A673 (cell line): ENCODE measurements around the gene HECW1. TPM values are rescaled to one million over a fixed set of nuclear protein-coding genes. Genes with fewer than 3 reads are reported as not detected.

Source experiments
- BruUV-seq: library from RNA; stranded (reverse); fragments of 400-500 nt; replicated peaks from 2 replicates; lab custom pipeline; 2021; lab: Mats Ljungman, UMichigan
- CTCF ChIA-PET: fragments of 300-600 bp; sonication (Branson Sonifier 250); formaldehyde crosslinking; loops from one replicate; lab custom pipeline; 2022; ENCODE audit warnings: antibody characterized with exemption; lab: Charles Lee
- POLR2A ChIA-PET: fragments of 300-600 bp; sonication (Branson Sonifier 250); formaldehyde crosslinking; loops from one replicate; lab custom pipeline; 2022; ENCODE audit warnings: antibody characterized with exemption; ENCODE audit not compliant: low non-redundant PET; lab: Charles Lee
- DNase-seq: peaks from one replicate; pipeline ENCODE4 v3.0.0-alpha.2; 2015; ENCODE audit warnings: low spot score
- H3K27ac ChIP-seq: fragments of 200-600 bp; sonication (generic); 2 replicates; pipeline ENCODE4 v1.5.1; 2016; ENCODE audit warnings: mixed run types, low read depth, mild to moderate bottlenecking, mixed read lengths, antibody characterized with exemption, low read length; ENCODE audit not compliant: poor library complexity, severe bottlenecking
- H3K27me3 ChIP-seq: fragments of 200-600 bp; sonication (generic); replicated peaks from 2 replicates; pipeline ENCODE4 v1.6.1; 2017; ENCODE audit warnings: mixed run types, low read depth, mild to moderate bottlenecking, mixed read lengths, antibody characterized with exemption, low read length; ENCODE audit not compliant: insufficient read depth, poor library complexity
- H3K36me3 ChIP-seq: fragments of 200-600 bp; sonication (generic); 2 replicates; pipeline ENCODE4 v1.6.1; 2016; ENCODE audit warnings: mixed run types, mild to moderate bottlenecking, mixed read lengths, antibody characterized with exemption, low read length; ENCODE audit not compliant: insufficient read depth, poor library complexity, severe bottlenecking
- H3K4me1 ChIP-seq: fragments of 200-600 bp; sonication (generic); 2 replicates; pipeline ENCODE4 v1.6.1; 2017; ENCODE audit warnings: mixed run types, mild to moderate bottlenecking, mixed read lengths, antibody characterized with exemption, low read length; ENCODE audit not compliant: insufficient read depth, poor library complexity, severe bottlenecking
- H3K4me3 ChIP-seq: fragments of 200-600 bp; sonication (generic); 2 replicates; pipeline ENCODE4 v1.5.1; 2016; ENCODE audit warnings: low read depth, mixed run types, mild to moderate bottlenecking, mixed read lengths, low read length; ENCODE audit not compliant: poor library complexity, severe bottlenecking
- H3K9me3 ChIP-seq: fragments of 200-600 bp; sonication (generic); 2 replicates; pipeline ENCODE4 v1.6.1; 2016; ENCODE audit warnings: mixed run types, low read depth, mild to moderate bottlenecking, mixed read lengths, antibody characterized with exemption, low read length; ENCODE audit not compliant: poor library complexity, severe bottlenecking
- CTCF ChIP-seq: fragments of 300-800, 200-600 bp; sonication (generic); conservative IDR thresholded peaks from 2 replicates; pipeline ENCODE4 v1.5.1; 2017; ENCODE audit warnings: low read depth, mild to moderate bottlenecking, antibody characterized with exemption, low read length, moderate library complexity, mixed read lengths
- EZH2 ChIP-seq: fragments of 200-600 bp; sonication (generic); IDR thresholded peaks from 2 replicates; pipeline ENCODE4 v1.6.1; 2017; ENCODE audit warnings: borderline replicate concordance, low read depth, mild to moderate bottlenecking, mixed read lengths, antibody characterized with exemption, low read length; ENCODE audit not compliant: poor library complexity, severe bottlenecking
- intact Hi-C: fragments of 100-400 bp; cut with micrococcal nuclease; formaldehyde crosslinking; loops from one replicate; pipeline ENCODE4 v1.10.0; 2022; ENCODE audit not compliant: unreplicated experiment
- total RNA-seq: library from RNA; stranded (reverse); gene quantifications from 2 replicates; pipeline ENCODE4 v1.2.3, GENCODE V29; 2021

The HECW1 gene
- total RNA-seq, 1 experiment from 2014 or later: 0.39 TPM

- Histone ChIP-seq H3K36me3 (no peaks in the 10 kb centered on the region), H3K27ac (no peak overlapping the region), H3K9me3 (no peaks in the 10 kb centered on the region), H3K27me3 (no peaks in the 10 kb centered on the region), H3K4me3 (no peak overlapping the region), H3K4me1 (peaks cover 6% of the 10 kb centered on the region)
- ChIA-PET CTCF (no interaction called here), POLR2A (no interaction called here)
- no TSS peak for BruUV-seq
- intact Hi-C loops: no loop called here
- no peak for DNase-seq
- TF ChIP-seq EZH2 (no peak), CTCF (no peak)
Observed at GRCh38 chr7:43248961-43249822, 136.7 kb downstream of the HECW1 start.

DNA sequence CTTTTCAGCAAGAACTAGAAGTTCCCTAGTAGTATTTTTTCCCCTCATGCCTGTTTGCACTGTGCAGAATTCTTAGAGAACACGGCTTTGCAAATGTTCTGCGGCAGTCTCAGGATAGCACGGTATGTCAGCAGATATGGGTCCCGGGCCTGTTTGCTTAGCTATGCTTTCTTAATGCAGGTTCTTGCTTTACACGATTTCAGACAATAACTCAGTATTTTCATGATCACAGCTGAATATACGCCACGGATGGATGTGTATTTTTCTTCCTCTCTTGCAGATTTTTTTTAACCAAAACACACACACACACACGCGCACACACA lies 137.3 kb downstream of the HECW1 start:
- Histone ChIP-seq H3K27me3 (no peaks in the 10 kb centered on the region), H3K4me3 (no peak overlapping the region), H3K9me3 (no peaks in the 10 kb centered on the region), H3K36me3 (no peaks in the 10 kb centered on the region), H3K27ac (no peak overlapping the region), H3K4me1 (peaks cover under 1% of the 10 kb centered on the region)
- BruUV-seq: no TSS peak
- no peak for TF ChIP-seq EZH2
- no peak for TF ChIP-seq CTCF
- intact Hi-C loops: no loop called here
- no peak for DNase-seq
- POLR2A ChIA-PET: no interaction called here
- CTCF ChIA-PET: no interaction called here

DNA sequence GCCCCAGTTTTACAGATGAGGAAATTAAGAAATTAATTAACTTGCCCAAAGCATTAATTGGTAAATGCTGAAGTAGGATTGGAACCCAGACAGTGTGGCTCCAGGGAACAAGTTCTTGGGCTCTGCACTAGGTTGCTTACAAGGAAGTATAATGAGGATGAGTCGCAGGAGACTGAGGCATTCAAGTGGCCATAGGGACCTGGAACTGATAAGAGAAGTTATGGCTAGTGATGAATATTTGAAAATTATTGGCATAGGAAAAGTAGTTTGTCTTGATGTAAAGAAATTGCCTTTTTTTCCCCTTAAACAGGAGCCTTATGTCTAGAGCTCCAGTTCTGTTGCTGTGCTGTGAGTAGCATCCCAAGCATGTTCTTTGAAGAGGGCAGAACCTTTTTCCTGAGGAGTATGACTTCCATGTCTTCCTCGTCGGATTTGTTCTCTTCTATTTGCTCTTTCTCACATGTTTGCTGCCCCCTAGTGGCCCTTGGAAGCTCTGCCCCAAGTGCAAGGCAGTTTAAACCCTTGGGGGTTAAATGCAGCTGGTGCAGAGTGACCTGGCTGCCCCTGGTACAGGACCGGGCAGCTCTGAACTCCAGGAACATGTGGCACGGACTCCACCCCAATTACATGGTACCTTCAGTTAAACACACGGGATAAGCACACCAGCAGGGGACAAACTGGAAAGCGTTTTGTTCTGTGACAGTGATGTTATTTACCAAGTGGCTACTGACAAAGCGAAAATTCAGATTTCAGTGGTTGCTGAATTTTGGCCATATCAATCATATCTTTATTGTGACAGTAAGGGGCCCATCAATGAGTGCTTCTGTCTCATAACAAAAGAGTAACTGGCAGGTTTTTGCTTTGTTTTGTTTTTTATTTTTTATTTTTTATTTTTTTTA lies 148.8 kb downstream of the HECW1 start:
- peak; percentile 91 for DNase-seq
- CTCF ChIA-PET: interaction anchor here (0.5 to 1.2 kb wide), 11 partner anchors 9 to 1192 kb away, joined by 3 to 7 read pairs (median 4); partner anchors contain the start of genes MRPL32 and PSMA2

More for the DNA sequence above, 148.8 kb downstream of the HECW1 start:
- no TSS peak for BruUV-seq
- Histone ChIP-seq H3K9me3 (no peaks in the 10 kb centered on the region), H3K27ac (no peak overlapping the region), H3K36me3 (no peaks in the 10 kb centered on the region), H3K27me3 (no peaks in the 10 kb centered on the region), H3K4me3 (no peak overlapping the region), H3K4me1 (no peaks in the 10 kb centered on the region)
- intact Hi-C loops: loop anchor here (1.0 to 5.0 kb wide), 2 partner anchors 149 to 320 kb away; partner anchors contain the start of gene HECW1
- TF ChIP-seq EZH2: no peak
- peak; percentile 96 for TF ChIP-seq CTCF
- POLR2A ChIA-PET: no interaction called here
